ENCODE data around the gene GRK5.

Gene GRK5

DNA sequence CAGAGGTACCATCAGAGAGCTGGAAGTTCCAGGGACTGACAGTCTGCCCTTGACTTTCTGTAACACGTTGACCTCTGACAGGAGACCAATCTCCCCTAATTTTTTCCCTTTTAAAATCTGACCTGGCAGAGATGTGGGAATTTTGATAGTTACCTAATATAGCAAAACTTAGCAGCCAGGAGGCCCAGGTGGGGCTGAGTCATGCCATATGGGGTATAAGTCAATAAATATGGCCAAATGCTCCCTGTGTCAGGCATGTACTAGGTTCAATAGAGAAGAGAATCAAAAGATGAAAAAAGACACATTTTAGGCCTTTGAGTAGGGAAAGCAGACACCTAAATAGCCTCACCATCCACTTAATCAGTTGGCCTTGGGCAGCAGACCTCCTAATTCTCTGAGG, 6.1 kb upstream of the GRK5 start:
- ChIA-PET POLR2A (interaction anchor here (0.6 kb wide), 1 partner anchor 257 kb away, joined by 3 read pairs; no protein-coding TSS in a partner anchor), CTCF (interaction anchor here (1.0 kb wide), 1 partner anchor 8 kb away, joined by 3 read pairs; no protein-coding TSS in a partner anchor)
- no peak for TF ChIP-seq SUZ12 (IDR thresholded peaks at IDR 0.05)
- no peak for TF ChIP-seq ELF4 (IDR thresholded peaks at IDR 0.05)
- TF ChIP-seq TARDBP (IDR thresholded peaks at IDR 0.05): no peak
- no peak for TF ChIP-seq HDGF (IDR thresholded peaks at IDR 0.05; ENCODE audit: borderline replicate concordance)
- DNase-seq (ENCODE audit: extremely low spot score): no peak

DNA sequence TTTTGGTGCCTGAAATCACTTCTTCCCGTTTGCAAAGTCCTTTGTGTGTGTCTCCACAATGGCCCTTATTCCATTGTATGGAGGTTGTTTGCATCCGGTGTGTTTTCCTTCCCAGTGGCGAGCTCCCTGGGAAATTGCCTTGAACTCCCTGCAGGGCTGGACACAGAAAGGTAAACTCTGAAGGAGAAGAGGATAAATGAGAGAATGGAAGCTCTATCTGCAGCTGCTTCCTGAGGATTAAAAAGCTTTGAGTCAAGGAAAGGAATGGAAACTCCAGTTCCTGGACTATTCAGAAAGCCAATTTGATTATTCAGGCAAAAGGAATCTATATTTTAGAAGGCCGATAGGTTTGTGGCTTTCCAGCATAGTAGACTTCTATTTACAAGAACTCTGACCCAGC, 4.4 kb upstream of the GRK5 start:
- no peak for TF ChIP-seq FOXK2 (IDR thresholded peaks at IDR 0.05)
- no peak for DNase-seq (ENCODE audit: extremely low spot score)
- ChIA-PET POLR2A (interaction anchor here (1.0 kb wide), 1 partner anchor 24 kb away, joined by 3 read pairs; no protein-coding TSS in a partner anchor), CTCF (interaction anchor here (0.7 to 2.8 kb wide), 2 partner anchors 67 to 242 kb away, joined by 3 to 13 read pairs; no protein-coding TSS in a partner anchor)

DNA sequence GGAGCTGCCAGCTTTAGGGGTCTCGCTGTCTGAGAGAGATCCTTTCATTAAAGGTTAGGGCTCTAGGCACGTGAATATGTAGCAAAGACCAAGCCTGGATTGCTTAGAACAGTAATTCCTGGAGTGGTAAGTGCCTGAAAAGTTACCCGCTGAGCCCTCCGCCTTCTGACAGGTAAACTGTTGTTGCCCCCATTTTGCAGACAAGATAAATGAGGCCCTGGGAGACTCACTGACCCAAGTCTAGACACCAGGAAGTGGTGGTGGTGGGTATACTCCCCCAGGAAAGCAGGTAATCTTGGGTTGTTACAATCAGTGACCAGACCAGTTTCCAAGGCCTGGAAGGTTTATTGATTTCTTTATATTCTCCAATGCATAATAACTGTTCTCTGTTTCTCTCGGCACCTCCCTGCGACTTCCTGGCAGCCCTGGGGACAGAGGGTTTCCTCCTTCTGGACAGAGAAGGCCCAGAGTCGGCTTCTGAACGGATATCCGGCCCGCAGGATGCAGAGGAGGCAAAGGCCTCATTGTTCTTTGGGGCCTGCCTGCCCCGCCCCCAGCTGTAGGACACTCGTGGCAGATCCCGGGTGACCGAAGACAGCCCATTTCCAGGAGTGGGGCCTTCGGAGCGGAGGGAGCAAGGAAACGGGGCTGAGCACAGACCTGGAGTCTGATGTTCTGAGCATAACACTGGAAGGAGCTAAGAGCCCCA, 1.3 kb upstream of the GRK5 start:
- ChIA-PET CTCF (interaction anchor here (0.6 to 4.6 kb wide), 16 partner anchors 7 to 284 kb away, joined by 3 to 27 read pairs (median 5); no protein-coding TSS in a partner anchor), POLR2A (interaction anchor here (0.7 to 1.6 kb wide), 8 partner anchors 12 to 687 kb away, joined by 3 to 9 read pairs (median 3); partner anchors contain the start of gene SEC23IP)
- TF ChIP-seq TARDBP (IDR thresholded peaks at IDR 0.05): no peak
- TF ChIP-seq BHLHE40 (IDR thresholded peaks at IDR 0.05; ENCODE audit: borderline replicate concordance): no peak
- TF ChIP-seq ARNT (IDR thresholded peaks at IDR 0.05): no peak
- TF ChIP-seq NFRKB (IDR thresholded peaks at IDR 0.05): no peak
- TF ChIP-seq HDGF (IDR thresholded peaks at IDR 0.05; ENCODE audit: borderline replicate concordance): no peak
- DNase-seq (ENCODE audit: extremely low spot score): no peak

DNA sequence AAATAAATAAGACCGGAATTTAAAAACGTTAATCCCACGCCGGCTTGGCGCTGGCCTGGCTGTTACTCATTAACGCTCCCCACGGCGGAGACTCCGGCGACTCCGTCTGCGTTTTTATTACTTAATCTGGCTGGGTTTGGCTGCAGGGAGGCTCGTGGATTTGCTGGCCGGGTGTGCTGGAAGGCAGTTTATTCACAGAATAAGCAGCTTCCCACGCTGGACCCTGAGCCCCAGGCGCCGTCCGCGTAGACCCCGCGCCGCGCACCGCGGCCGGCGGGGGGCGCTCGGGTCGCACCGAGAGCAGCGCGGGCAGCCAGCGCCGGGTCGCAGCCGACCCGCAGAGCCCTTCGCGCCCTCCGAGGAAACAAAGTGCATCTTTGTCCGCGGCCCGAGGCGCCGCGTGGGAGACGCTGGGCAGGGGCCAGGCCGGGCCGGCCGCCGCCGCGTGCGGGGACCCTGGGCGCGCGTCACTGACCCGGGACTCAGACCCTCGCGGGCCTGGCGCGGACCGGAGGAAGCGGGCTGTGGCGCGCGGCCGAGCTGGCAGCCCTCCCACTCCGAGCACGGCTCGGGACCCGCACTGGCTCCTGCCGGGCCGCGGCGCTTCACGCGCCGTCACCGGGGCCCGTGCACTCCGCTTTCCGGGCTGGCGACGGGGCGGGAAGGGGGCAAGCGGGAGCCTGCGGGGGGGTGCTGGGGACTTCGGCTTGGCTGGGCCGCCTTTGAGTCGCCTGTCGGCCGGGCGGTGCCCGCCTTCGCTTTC, 587 bp upstream of the GRK5 start:
- CTCF ChIA-PET: interaction anchor here (0.6 to 4.6 kb wide), 18 partner anchors 8 to 283 kb away, joined by 3 to 27 read pairs (median 5); no protein-coding TSS in a partner anchor
- no peak for TF ChIP-seq SUZ12 (IDR thresholded peaks at IDR 0.05)
- peak; percentile 44; the same call in 1 of the 2 replicates for TF ChIP-seq ARNT (IDR thresholded peaks at IDR 0.05)
- no peak for TF ChIP-seq FOXA1 (IDR thresholded peaks at IDR 0.05)
- peak; percentile 72; the same call in 1 of the 2 replicates for TF ChIP-seq LEF1 (IDR thresholded peaks at IDR 0.05; ENCODE audit: borderline replicate concordance)
- TF ChIP-seq FOXM1 (IDR thresholded peaks at IDR 0.05; ENCODE audit: borderline replicate concordance): peak; percentile 71; the same call in 1 of the 2 replicates
- POLR2A ChIA-PET: interaction anchor here (0.6 to 1.6 kb wide), 15 partner anchors 12 to 686 kb away, joined by 3 to 9 read pairs (median 3); partner anchors contain the start of gene SEC23IP
- DNase-seq (ENCODE audit: extremely low spot score): peak; percentile 88

DNA sequence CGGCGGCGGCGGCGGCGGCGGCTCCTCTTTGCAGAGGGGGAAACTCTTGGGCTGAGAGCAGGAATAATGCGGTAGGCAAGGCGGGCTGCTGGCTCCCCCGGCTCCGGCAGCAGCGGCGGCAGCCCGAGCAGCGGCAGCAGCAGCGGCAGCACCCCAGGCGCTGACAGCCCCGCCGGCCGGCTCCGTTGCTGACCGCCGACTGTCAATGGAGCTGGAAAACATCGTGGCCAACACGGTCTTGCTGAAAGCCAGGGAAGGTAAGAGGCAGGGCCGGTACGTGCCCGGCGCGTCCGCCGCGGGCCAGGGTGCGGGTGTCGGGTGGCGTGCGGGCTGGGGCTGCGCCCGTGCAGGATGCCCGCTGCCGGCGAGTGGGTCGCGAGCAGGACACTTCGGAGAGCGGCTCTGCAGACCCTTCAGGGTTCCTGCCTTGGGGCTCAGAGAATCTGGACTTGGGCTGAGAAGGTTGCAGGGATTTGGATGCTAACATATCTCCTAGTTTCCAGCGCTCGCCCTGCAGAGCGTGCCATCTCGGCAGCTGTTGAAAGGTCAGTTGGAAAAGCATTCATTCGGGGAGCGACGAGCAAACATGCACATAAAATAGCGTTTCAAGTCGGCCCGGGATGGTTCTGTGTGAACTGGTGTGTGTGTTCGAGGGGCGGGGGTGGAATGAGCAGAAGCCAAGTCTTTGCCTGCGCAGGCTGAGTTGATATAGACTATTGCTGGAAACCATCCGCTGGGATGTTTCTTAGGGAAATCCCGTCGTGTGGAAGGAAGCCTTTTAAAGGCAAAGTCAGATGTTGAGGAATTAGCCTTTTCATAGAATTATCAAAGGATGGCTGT, 562 bp downstream of the GRK5 start:
- POLR2A ChIA-PET: interaction anchor here (0.9 to 1.6 kb wide), 7 partner anchors 10 to 208 kb away, joined by 3 to 9 read pairs (median 4); no protein-coding TSS in a partner anchor
- DNase-seq (ENCODE audit: extremely low spot score): peak; percentile 50
- CTCF ChIA-PET: interaction anchor here (0.6 to 4.6 kb wide), 6 partner anchors 9 to 282 kb away, joined by 3 to 27 read pairs (median 4); no protein-coding TSS in a partner anchor
- TF ChIP-seq HDGF (IDR thresholded peaks at IDR 0.05; ENCODE audit: borderline replicate concordance) (no peak), CTBP1 (IDR thresholded peaks at IDR 0.05; ENCODE audit: borderline replicate concordance) (no peak), ARNT (IDR thresholded peaks at IDR 0.05) (no peak), FOXK2 (IDR thresholded peaks at IDR 0.05) (no peak), NFRKB (IDR thresholded peaks at IDR 0.05) (no peak), L3MBTL2 (conservative IDR thresholded peaks at IDR 0.05) (no peak), TARDBP (IDR thresholded peaks at IDR 0.05) (no peak), SUZ12 (IDR thresholded peaks at IDR 0.05) (no peak), ELF4 (IDR thresholded peaks at IDR 0.05) (no peak), ZNF384 (IDR thresholded peaks at IDR 0.05) (no peak), LEF1 (IDR thresholded peaks at IDR 0.05; ENCODE audit: borderline replicate concordance) (no peak), FOXM1 (IDR thresholded peaks at IDR 0.05; ENCODE audit: borderline replicate concordance) (no peak)
- TF ChIP-seq, protein P1, sequence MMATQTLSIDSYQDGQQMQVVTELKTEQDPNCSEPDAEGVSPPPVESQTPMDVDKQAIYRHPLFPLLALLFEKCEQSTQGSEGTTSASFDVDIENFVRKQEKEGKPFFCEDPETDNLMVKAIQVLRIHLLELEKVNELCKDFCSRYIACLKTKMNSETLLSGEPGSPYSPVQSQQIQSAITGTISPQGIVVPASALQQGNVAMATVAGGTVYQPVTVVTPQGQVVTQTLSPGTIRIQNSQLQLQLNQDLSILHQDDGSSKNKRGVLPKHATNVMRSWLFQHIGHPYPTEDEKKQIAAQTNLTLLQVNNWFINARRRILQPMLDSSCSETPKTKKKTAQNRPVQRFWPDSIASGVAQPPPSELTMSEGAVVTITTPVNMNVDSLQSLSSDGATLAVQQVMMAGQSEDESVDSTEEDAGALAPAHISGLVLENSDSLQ (IDR thresholded peaks at IDR 0.05): no peak

DNA sequence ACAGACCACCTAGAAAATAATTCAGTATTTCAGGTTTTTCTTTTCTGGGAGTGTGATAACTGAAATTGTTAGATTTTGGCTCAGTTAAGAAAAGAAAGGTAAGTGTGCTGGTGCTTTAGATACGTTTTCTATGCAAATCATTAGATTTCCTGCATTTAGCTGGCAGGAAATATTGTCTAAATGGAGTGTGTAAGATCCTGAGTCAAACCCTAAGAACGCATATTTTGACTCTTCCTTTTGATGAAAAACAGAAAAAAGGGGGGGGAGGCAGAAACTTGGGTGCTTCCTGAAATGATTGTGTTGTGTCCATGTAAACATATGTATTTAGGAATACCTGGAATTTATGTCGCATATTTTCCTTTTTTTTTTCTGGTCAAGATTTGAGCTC, 1.2 kb downstream of the GRK5 start:
- no peak for DNase-seq (ENCODE audit: extremely low spot score)
- TF ChIP-seq HDGF (IDR thresholded peaks at IDR 0.05; ENCODE audit: borderline replicate concordance) (no peak), SP1 (IDR thresholded peaks at IDR 0.05) (no peak), FOXM1 (IDR thresholded peaks at IDR 0.05; ENCODE audit: borderline replicate concordance) (no peak), SUZ12 (IDR thresholded peaks at IDR 0.05) (no peak), FOXA1 (IDR thresholded peaks at IDR 0.05) (no peak), TARDBP (IDR thresholded peaks at IDR 0.05) (no peak), ELF4 (IDR thresholded peaks at IDR 0.05) (no peak), NFRKB (IDR thresholded peaks at IDR 0.05) (no peak), ZNF384 (IDR thresholded peaks at IDR 0.05) (no peak)
- CTCF ChIA-PET: interaction anchor here (0.6 to 4.6 kb wide), 8 partner anchors 10 to 281 kb away, joined by 3 to 27 read pairs (median 4); no protein-coding TSS in a partner anchor
- POLR2A ChIA-PET: no interaction called here

Measured in HEK293T (cell line).